ENCODE measurements around the gene PSD4. TPM values are rescaled to one million over a fixed set of nuclear protein-coding genes. Genes with fewer than 3 reads are reported as not detected.

Gene PSD4
- total and polyA plus RNA-seq, 4 donors = 20.9 to 48.1 (median 29.0) TPM

GRCh38 chr2:113134717-113135116, 39.1 kb upstream of the PSD4 start:
- Histone ChIP-seq H3K27me3 (ENCODE audit: control insufficient read depth in 3 of 3, insufficient read depth in 3 of 3, low read length in 2 of 3) (no peaks in the 10 kb centered on the region), H3K9ac (ENCODE audit: insufficient read depth in 1 of 2, low read length in 2 of 2) (no peak overlapping the region), H3K36me3 (ENCODE audit: control insufficient read depth in 4 of 4, insufficient read depth in 4 of 4, low read length in 4 of 4) (peaks cover 0 to 3% (median 0%) of the 10 kb centered on the region in 4 donors), H3K4me1 (ENCODE audit: control insufficient read depth in 5 of 5, insufficient read depth in 5 of 5, low read length in 5 of 5) (peaks cover 0 to 4% (median 0%) of the 10 kb centered on the region in 5 donors), H3K27ac (ENCODE audit: low read depth in 1 of 2, low read length in 1 of 2) (no peak overlapping the region), H3K9me3 (ENCODE audit: control insufficient read depth in 4 of 4, insufficient read depth in 3 of 4, low read length in 3 of 4) (peaks cover 0 to 2% (median 0%) of the 10 kb centered on the region in 4 donors), H3K4me3 (no peak overlapping the region)
- no peak for ATAC-seq (ENCODE audit: insufficient read depth, low FRiP score)
- no peak for TF ChIP-seq CTCF (IDR thresholded peaks at IDR 0.05; ENCODE audit: control extremely low read depth, extremely low read depth)
- DNase-seq = no peak

- H3K9ac ChIP-seq (ENCODE audit: insufficient read depth in 1 of 2, low read length in 2 of 2) = no peak overlapping the region
- H3K4me1 ChIP-seq (ENCODE audit: control insufficient read depth in 5 of 5, insufficient read depth in 5 of 5, low read length in 5 of 5) = peaks cover 0 to 4% (median 0%) of the 10 kb centered on the region in 5 donors
- H3K36me3 ChIP-seq (ENCODE audit: control insufficient read depth in 4 of 4, insufficient read depth in 4 of 4, low read length in 4 of 4) = peaks cover 0 to 3% (median 0%) of the 10 kb centered on the region in 4 donors
- DNase-seq = no peak
- 83 to 93% methylated on average over 1 of the region's 1 CpG for WGBS, 2 donors
- no peak overlapping the region for H3K4me3 ChIP-seq
- no peaks in the 10 kb centered on the region for H3K27me3 ChIP-seq (ENCODE audit: control insufficient read depth in 3 of 3, insufficient read depth in 3 of 3, low read length in 2 of 3)
- no peak overlapping the region for H3K27ac ChIP-seq (ENCODE audit: low read depth in 1 of 2, low read length in 1 of 2)
- peaks cover 0 to 2% (median 0%) of the 10 kb centered on the region in 4 donors for H3K9me3 ChIP-seq (ENCODE audit: control insufficient read depth in 4 of 4, insufficient read depth in 3 of 4, low read length in 3 of 4)
- no peak for ATAC-seq (ENCODE audit: insufficient read depth, low FRiP score)
- no peak for TF ChIP-seq CTCF (IDR thresholded peaks at IDR 0.05; ENCODE audit: control extremely low read depth, extremely low read depth)
These were observed 38.5 kb upstream of the PSD4 start for GRCh38 chr2:113135317-113135716.

DNA sequence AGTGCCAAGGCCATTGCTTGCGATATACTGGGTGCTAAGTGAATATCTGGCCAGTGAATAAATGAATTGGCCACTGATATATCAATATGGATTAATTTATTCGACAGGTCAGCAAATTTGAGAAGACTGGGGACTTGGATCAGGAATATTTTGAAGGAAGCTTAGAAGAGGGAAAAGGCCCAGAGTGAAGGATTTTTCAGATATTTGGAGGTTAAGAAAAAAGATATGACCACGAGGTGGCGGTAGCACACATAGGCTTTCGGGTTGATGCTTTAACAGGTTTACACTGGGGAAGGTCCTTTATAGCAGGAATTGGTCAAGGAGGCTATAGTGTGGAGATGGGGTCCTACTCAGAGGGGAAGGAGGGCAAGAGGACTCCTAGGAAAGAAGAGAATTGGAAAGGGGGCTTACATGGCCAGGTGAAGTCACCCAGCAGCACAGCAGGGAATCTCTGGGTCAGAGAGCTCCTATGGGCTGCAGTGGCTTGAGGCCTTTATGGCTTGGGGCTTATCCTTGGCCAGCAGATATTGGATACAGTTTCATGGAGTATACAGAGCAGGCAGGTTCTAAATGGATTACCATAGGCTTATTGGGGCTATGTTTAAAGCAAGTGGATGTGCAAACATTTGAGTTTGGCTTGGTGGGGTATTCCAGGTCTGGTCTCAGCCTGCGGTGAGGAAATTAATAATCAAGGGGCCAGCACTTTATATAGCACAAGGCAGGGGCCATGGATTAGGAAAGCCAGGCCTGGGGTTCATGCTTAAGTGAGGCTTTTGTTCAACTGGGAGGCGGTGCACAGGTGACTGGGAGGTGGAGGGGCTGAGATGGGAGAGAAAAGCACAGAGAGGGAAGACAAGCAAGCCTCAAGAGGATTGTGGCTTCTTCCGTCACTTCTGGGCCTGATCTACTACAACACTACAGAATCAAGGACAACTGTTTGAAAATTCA, 36.7 kb upstream of the PSD4 start:
- Histone ChIP-seq H3K9me3 (ENCODE audit: control insufficient read depth in 4 of 4, insufficient read depth in 3 of 4, low read length in 3 of 4) (peaks cover 0 to 2% (median 0%) of the 10 kb centered on the region in 4 donors), H3K4me1 (ENCODE audit: control insufficient read depth in 5 of 5, insufficient read depth in 5 of 5, low read length in 5 of 5) (peaks cover 0 to 4% (median 0%) of the 10 kb centered on the region in 5 donors), H3K4me3 (no peak overlapping the region), H3K27me3 (ENCODE audit: control insufficient read depth in 3 of 3, insufficient read depth in 3 of 3, low read length in 2 of 3) (no peaks in the 10 kb centered on the region), H3K9ac (ENCODE audit: insufficient read depth in 1 of 2, low read length in 2 of 2) (no peak overlapping the region), H3K27ac (ENCODE audit: low read depth in 1 of 2, low read length in 1 of 2) (no peak overlapping the region), H3K36me3 (ENCODE audit: control insufficient read depth in 4 of 4, insufficient read depth in 4 of 4, low read length in 4 of 4) (peaks cover 0 to 3% (median 0%) of the 10 kb centered on the region in 4 donors)
- peak; percentile 24 for TF ChIP-seq CTCF (IDR thresholded peaks at IDR 0.05; ENCODE audit: control extremely low read depth, extremely low read depth)
- WGBS, 2 donors = 46 to 51% methylated on average over 8 of the region's 8 CpGs
- DNase-seq = peak; percentile 36 to 68 (median 59)
- ATAC-seq (ENCODE audit: insufficient read depth, low FRiP score) = no peak

Measured in lung (tissue), 12 donors.